ENCODE measurements around the gene GMEB1. TPM values are rescaled to one million over a fixed set of nuclear protein-coding genes. Genes with fewer than 3 reads are reported as not detected.

The GMEB1 gene
- total and polyA plus RNA-seq, 10 of the 15 experiments (the other 5 are each of a cell fraction or from before 2014, with no cell fraction given), result 4.9 to 17.6 (median 9.4) TPM

GRCh38 chr1:28720376-28720775 is 51.8 kb downstream of the GMEB1 start:
- no peaks in the 10 kb centered on the region for H3K4me1 ChIP-seq (ENCODE audit: control insufficient read depth, insufficient read depth, low read length)
- H3K27me3 ChIP-seq (replicated peaks in 1 of 2; ENCODE audit: control insufficient read depth in 2 of 2, insufficient read depth in 2 of 2, low read length in 1 of 2), result no peaks in the 10 kb centered on the region
- no peak overlapping the region for H3K9ac ChIP-seq (ENCODE audit: control insufficient read depth, insufficient read depth, low read length)
- 76% methylated on average over 5 of the region's 5 CpGs for WGBS (ENCODE audit: insufficient coverage, insufficient replicate concordance, low lambda C conversion rate, missing lambda C conversion rate)
- ChIA-PET CTCF (no interaction called here), RAD21 (ENCODE audit: unreplicated experiment) (no interaction called here), POLR2A (interaction anchor here (0.5 kb wide), 1 partner anchor 34 kb away, joined by 3 read pairs; no protein-coding TSS in a partner anchor), SMC1A (ENCODE audit: uncharacterized antibody, unreplicated experiment) (no interaction called here)
- no peak overlapping the region for H3K27ac ChIP-seq (ENCODE audit: control insufficient read depth, insufficient read depth)
- no peaks in the 10 kb centered on the region for H3K79me2 ChIP-seq (ENCODE audit: control insufficient read depth, insufficient read depth, low read length)
- H3K4me2 ChIP-seq (ENCODE audit: control insufficient read depth, insufficient read depth), result no peak overlapping the region
- no peak for ATAC-seq
- no TSS peak for BruUV-seq (replicated peaks)
- H3K36me3 ChIP-seq (ENCODE audit: control insufficient read depth in 2 of 2, insufficient read depth in 2 of 2, low read length in 1 of 2), result no peaks in the 10 kb centered on the region
- FAIRE-seq, result no peak
- H4K20me1 ChIP-seq (ENCODE audit: control insufficient read depth, insufficient read depth), result no peaks in the 10 kb centered on the region
- intact Hi-C loops (cut with micrococcal nuclease; ENCODE audit: unreplicated experiment) (no loop called here), in situ Hi-C loops (cut with MboI) (no loop called here)
- no peak for DNase-seq (ENCODE audit: low read depth, low spot score)
- no peak overlapping the region for H2AFZ ChIP-seq (ENCODE audit: control insufficient read depth, low read depth, low read length)
- no peak overlapping the region for H3K4me3 ChIP-seq
- H3K9me3 ChIP-seq (replicated peaks; ENCODE audit: control insufficient read depth, insufficient read depth, low read length), result no peaks in the 10 kb centered on the region
- no peak for TF ChIP-seq SIN3A (IDR thresholded peaks at IDR 0.05; ENCODE audit: low read depth, low read length)
- TF ChIP-seq HCFC1 (IDR thresholded peaks at IDR 0.05; ENCODE audit: low read length), result no peak
- no peak for TF ChIP-seq RELB (IDR thresholded peaks at IDR 0.05; ENCODE audit: low read depth)
- TF ChIP-seq, protein P1, sequence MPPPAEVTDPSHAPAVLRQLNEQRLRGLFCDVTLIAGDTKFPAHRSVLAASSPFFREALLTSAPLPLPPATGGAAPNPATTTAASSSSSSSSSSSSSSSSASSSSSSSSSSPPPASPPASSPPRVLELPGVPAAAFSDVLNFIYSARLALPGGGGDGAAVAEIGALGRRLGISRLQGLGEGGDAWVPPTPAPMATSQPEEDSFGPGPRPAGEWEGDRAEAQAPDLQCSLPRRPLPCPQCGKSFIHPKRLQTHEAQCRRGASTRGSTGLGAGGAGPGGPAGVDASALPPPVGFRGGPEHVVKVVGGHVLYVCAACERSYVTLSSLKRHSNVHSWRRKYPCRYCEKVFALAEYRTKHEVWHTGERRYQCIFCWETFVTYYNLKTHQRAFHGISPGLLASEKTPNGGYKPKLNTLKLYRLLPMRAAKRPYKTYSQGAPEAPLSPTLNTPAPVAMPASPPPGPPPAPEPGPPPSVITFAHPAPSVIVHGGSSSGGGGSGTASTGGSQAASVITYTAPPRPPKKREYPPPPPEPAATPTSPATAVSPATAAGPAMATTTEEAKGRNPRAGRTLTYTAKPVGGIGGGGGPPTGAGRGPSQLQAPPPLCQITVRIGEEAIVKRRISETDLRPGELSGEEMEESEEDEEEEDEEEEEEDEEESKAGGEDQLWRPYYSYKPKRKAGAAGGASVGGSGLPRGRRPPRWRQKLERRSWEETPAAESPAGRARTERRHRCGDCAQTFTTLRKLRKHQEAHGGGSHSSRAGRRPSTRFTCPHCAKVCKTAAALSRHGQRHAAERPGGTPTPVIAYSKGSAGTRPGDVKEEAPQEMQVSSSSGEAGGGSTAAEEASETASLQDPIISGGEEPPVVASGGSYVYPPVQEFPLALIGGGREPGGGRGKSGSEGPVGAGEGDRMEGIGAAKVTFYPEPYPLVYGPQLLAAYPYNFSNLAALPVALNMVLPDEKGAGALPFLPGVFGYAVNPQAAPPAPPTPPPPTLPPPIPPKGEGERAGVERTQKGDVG (CRISPR knock-in tag; IDR thresholded peaks at IDR 0.05), result no peak
- no peak for TF ChIP-seq NKRF (conservative IDR thresholded peaks at IDR 0.05)
- TF ChIP-seq, protein P2, sequence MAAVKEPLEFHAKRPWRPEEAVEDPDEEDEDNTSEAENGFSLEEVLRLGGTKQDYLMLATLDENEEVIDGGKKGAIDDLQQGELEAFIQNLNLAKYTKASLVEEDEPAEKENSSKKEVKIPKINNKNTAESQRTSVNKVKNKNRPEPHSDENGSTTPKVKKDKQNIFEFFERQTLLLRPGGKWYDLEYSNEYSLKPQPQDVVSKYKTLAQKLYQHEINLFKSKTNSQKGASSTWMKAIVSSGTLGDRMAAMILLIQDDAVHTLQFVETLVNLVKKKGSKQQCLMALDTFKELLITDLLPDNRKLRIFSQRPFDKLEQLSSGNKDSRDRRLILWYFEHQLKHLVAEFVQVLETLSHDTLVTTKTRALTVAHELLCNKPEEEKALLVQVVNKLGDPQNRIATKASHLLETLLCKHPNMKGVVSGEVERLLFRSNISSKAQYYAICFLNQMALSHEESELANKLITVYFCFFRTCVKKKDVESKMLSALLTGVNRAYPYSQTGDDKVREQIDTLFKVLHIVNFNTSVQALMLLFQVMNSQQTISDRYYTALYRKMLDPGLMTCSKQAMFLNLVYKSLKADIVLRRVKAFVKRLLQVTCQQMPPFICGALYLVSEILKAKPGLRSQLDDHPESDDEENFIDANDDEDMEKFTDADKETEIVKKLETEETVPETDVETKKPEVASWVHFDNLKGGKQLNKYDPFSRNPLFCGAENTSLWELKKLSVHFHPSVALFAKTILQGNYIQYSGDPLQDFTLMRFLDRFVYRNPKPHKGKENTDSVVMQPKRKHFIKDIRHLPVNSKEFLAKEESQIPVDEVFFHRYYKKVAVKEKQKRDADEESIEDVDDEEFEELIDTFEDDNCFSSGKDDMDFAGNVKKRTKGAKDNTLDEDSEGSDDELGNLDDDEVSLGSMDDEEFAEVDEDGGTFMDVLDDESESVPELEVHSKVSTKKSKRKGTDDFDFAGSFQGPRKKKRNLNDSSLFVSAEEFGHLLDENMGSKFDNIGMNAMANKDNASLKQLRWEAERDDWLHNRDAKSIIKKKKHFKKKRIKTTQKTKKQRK (IDR thresholded peaks at IDR 0.05; ENCODE audit: low read depth, low read length), result no peak
- TF ChIP-seq, protein P3, sequence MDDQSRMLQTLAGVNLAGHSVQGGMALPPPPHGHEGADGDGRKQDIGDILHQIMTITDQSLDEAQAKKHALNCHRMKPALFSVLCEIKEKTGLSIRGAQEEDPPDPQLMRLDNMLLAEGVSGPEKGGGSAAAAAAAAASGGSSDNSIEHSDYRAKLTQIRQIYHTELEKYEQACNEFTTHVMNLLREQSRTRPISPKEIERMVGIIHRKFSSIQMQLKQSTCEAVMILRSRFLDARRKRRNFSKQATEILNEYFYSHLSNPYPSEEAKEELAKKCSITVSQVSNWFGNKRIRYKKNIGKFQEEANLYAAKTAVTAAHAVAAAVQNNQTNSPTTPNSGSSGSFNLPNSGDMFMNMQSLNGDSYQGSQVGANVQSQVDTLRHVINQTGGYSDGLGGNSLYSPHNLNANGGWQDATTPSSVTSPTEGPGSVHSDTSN (IDR thresholded peaks at IDR 0.05; ENCODE audit: insufficient replicate concordance, low read depth, low read length), result no peak
- no peak for TF ChIP-seq BCL3 (IDR thresholded peaks at IDR 0.05; ENCODE audit: borderline replicate concordance, insufficient read depth, low read depth, low read length, poor library complexity, severe bottlenecking)
- no peak for TF ChIP-seq RBBP5 (conservative IDR thresholded peaks at IDR 0.05)
- TF ChIP-seq POLR2AphosphoS2 (IDR thresholded peaks at IDR 0.05; ENCODE audit: low read depth, low read length), result no peak

Measured in GM12878 (cell line).